B cell (primary cell): Measurements from ENCODE around the gene MRPS26. TPM values are rescaled to one million over a fixed set of nuclear protein-coding genes. Genes with fewer than 3 reads are reported as not detected.

Experiments used
- ATAC-seq: fragments of 200-7000 bp; cut with Tn5 transposase; one replicate; pipeline ENCODE4 v1.10.0; 2021; ENCODE audit warnings: low read depth, mild to moderate bottlenecking, moderate number of reproducible peaks, moderate library complexity
- CTCF ChIA-PET: fragments of 350-600 bp; sonication (Branson Sonifier 250); formaldehyde crosslinking; loops from one replicate; lab custom pipeline; 2021; ENCODE audit warnings: antibody characterized with exemption, inconsistent platforms; lab: Charles Lee
- POLR2A ChIA-PET: fragments of 350-600 bp; sonication (Branson Sonifier 250); formaldehyde crosslinking; loops from one replicate; lab custom pipeline; 2021; ENCODE audit warnings: antibody characterized with exemption; lab: Charles Lee
- DNase-seq: peaks from one replicate; pipeline ENCODE4 v3.0.0; 2013
- H2AFZ ChIP-seq: 2 replicates; pipeline ENCODE4 v1.6.1; 2012; ENCODE audit warnings: mild to moderate bottlenecking, low read depth, low read length; ENCODE audit not compliant: insufficient read depth, poor library complexity, severe bottlenecking
- H3K27ac ChIP-seq, 2 donors: 1 replicate in 1 of 2; 2 replicates in 1 of 2; pipeline ENCODE4 v1.5.1; 2012 to 2013; ENCODE audit warnings: low read length in 2 of 2, mild to moderate bottlenecking in 2 of 2, moderate library complexity in 1 of 2
- H3K27me3 ChIP-seq, 4 experiments: fragments of 200-600 bp in 1 of 4; sonication (generic) in 1 of 4; replicated peaks in 1 of 4; 1 replicate in 2 of 4; 2 replicates in 2 of 4; pipeline versions ENCODE4 v1.6.1 to v1.7.0; 2013 to 2016; ENCODE audit warnings: low read length in 3 of 4, mild to moderate bottlenecking in 2 of 4, mixed read lengths in 1 of 4, moderate library complexity in 1 of 4; ENCODE audit not compliant: insufficient read depth in 4 of 4, control insufficient read depth in 3 of 4; ENCODE audit errors: control extremely low read depth in 1 of 4
- H3K36me3 ChIP-seq, 2 experiments: replicated peaks in 1 of 2; 1 replicate in 1 of 2; 2 replicates in 1 of 2; pipeline versions ENCODE4 v1.6.1 to v1.7.1; 2013; ENCODE audit warnings: low read length in 1 of 2; ENCODE audit not compliant: insufficient read depth in 2 of 2, control insufficient read depth in 1 of 2; ENCODE audit errors: control extremely low read depth in 1 of 2, extremely low read depth in 1 of 2
- H3K4me1 ChIP-seq, 2 donors: fragments of 200-600 bp in 1 of 2; sonication (generic) in 1 of 2; 1 replicate in 1 of 2; 2 replicates in 1 of 2; pipeline versions ENCODE4 v1.5.1 to v1.6.1; 2013 to 2017; ENCODE audit warnings: low read length in 2 of 2; ENCODE audit not compliant: control insufficient read depth in 2 of 2, insufficient read depth in 2 of 2
- H3K4me2 ChIP-seq: replicated peaks from 2 replicates; pipeline ENCODE3; 2012; ENCODE audit warnings: mild to moderate bottlenecking, low read depth, low read length; ENCODE audit not compliant: poor library complexity, severe bottlenecking
- H3K4me3 ChIP-seq, 5 experiments: fragments of 200-600 bp in 1 of 5; sonication (generic) in 1 of 5; 1 replicate in 3 of 5; 2 replicates in 2 of 5; pipeline versions ENCODE4 v1.5.1 to v1.7.0; 2011 to 2016; ENCODE audit warnings: low read length in 4 of 5, mild to moderate bottlenecking in 4 of 5, low read depth in 2 of 5, control low read depth in 1 of 5, moderate library complexity in 1 of 5; ENCODE audit not compliant: insufficient read depth in 1 of 5; ENCODE audit errors: control extremely low read depth in 1 of 5, extremely low read depth in 1 of 5
- H3K79me2 ChIP-seq: fragments of 200-600 bp; sonication (generic); one replicate; pipeline ENCODE4 v1.6.0; 2016; ENCODE audit warnings: low read length; ENCODE audit not compliant: control insufficient read depth, insufficient read depth
- H3K9ac ChIP-seq: fragments of 200-600 bp; sonication (generic); 2 replicates; pipeline ENCODE4 v1.6.1; 2017; ENCODE audit warnings: mild to moderate bottlenecking, low read length, moderate library complexity
- H3K9me3 ChIP-seq, 3 donors: one replicate each; pipeline versions ENCODE4 v1.6.1 to v1.7.1; 2013; ENCODE audit warnings: low read length in 2 of 3; ENCODE audit not compliant: control insufficient read depth in 2 of 3, insufficient read depth in 1 of 3; ENCODE audit errors: control extremely low read depth in 1 of 3
- H4K20me1 ChIP-seq: 2 replicates; pipeline ENCODE4 v1.6.0; 2012; ENCODE audit warnings: mild to moderate bottlenecking, low read length; ENCODE audit not compliant: insufficient read depth, control insufficient read depth, poor library complexity, severe bottlenecking
- H3K27ac Mint-ChIP-seq: one replicate; pipeline ENCODE4 v1.8.0; 2021; ENCODE audit warnings: mixed read lengths
- H3K27me3 Mint-ChIP-seq: one replicate; pipeline ENCODE4 v1.8.0; 2021; ENCODE audit warnings: mixed read lengths
- H3K4me1 Mint-ChIP-seq: one replicate; pipeline ENCODE4 v1.8.0; 2021; ENCODE audit warnings: mixed read lengths
- H3K4me3 Mint-ChIP-seq: one replicate; pipeline ENCODE4 v1.8.0; 2021; ENCODE audit warnings: mixed read lengths
- H3K9me3 Mint-ChIP-seq: one replicate; pipeline ENCODE4 v1.8.0; 2022; ENCODE audit warnings: mixed read lengths; ENCODE audit not compliant: insufficient read depth
- EZH2 ChIP-seq: IDR thresholded peaks from 2 replicates; pipeline ENCODE4 v1.6.1; 2012; ENCODE audit warnings: borderline replicate concordance, low read depth, mild to moderate bottlenecking, moderate library complexity, low read length; ENCODE audit not compliant: insufficient read depth, poor library complexity, severe bottlenecking
- WGBS: methylation state at CpG from one replicate; pipeline ENCODE4 v1.1.5; 2013; ENCODE audit warnings: missing lambda C conversion rate; ENCODE audit not compliant: insufficient coverage; 5-methylcytosine and 5-hydroxymethylcytosine counted together
- intact Hi-C: fragments of 100-400 bp; cut with micrococcal nuclease; formaldehyde crosslinking; loops from one replicate; pipeline ENCODE4 v1.10.0; 2022
- polyA plus RNA-seq: library from polyadenylated mRNA; depleted of rRNA; stranded (reverse); fragments of >200 nt; gene quantifications from 2 replicates; pipeline ENCODE4 v1.2.3, GENCODE V29; 2012
- total RNA-seq, 2 donors: library from RNA; stranded (reverse); fragments of 120-200 nt in 1 of 2; gene quantifications; 1 replicate in 1 of 2; 2 replicates in 1 of 2; pipeline versions ENCODE4 v1.2.3 to v1.2.4, GENCODE V29; 2013 to 2022
- TF ChIP-seq, protein P1 (sequence below): fragments of 200-600 bp; IDR thresholded peaks from one replicate; pipeline ENCODE4 v1.8.0; 2022; ENCODE audit warnings: antibody characterized with exemption, mild to moderate bottlenecking

The MRPS26 gene
- total and polyA plus RNA-seq, 2 donors (not counting 1 experiment from before 2014, with no cell fraction given): 35.9 to 37.5 TPM

DNA sequence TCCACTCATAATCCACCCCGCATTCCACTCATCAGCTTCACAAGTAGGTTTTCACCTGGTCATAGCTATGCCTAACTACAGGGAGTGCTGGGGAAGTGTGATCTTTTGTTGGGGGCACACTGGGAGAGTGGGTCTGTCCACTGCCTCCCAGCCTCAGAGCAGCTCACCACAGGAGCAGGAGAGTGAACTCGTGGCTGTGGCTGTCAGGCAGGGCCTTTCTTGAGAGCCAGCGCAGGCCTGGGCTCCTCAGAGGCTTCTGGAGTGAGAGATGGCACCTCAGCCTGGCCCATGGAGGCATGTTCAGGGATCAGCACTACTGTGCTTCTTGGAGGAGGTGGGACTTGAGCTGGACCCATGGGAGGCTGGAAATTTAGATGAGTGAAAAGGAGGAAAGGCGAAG lies 6.4 kb upstream of the MRPS26 start:
- ChIA-PET CTCF (interaction anchor here (1.3 kb wide), 1 partner anchor 14 kb away, joined by 4 read pairs; no protein-coding TSS in a partner anchor), POLR2A (interaction anchor here (0.6 kb wide), 1 partner anchor 818 kb away, joined by 6 read pairs; no protein-coding TSS in a partner anchor)
- no peaks in the 10 kb centered on the region for H3K27me3 ChIP-seq
- H3K4me2 ChIP-seq: no peak overlapping the region
- TF ChIP-seq, protein P1, sequence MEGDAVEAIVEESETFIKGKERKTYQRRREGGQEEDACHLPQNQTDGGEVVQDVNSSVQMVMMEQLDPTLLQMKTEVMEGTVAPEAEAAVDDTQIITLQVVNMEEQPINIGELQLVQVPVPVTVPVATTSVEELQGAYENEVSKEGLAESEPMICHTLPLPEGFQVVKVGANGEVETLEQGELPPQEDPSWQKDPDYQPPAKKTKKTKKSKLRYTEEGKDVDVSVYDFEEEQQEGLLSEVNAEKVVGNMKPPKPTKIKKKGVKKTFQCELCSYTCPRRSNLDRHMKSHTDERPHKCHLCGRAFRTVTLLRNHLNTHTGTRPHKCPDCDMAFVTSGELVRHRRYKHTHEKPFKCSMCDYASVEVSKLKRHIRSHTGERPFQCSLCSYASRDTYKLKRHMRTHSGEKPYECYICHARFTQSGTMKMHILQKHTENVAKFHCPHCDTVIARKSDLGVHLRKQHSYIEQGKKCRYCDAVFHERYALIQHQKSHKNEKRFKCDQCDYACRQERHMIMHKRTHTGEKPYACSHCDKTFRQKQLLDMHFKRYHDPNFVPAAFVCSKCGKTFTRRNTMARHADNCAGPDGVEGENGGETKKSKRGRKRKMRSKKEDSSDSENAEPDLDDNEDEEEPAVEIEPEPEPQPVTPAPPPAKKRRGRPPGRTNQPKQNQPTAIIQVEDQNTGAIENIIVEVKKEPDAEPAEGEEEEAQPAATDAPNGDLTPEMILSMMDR: no peak
- TF ChIP-seq EZH2: no peak
- no peak overlapping the region for H3K9ac ChIP-seq
- H3K27ac ChIP-seq: no peak overlapping the region
- no peak overlapping the region for H3K4me3 ChIP-seq
- 97% methylated on average over 3 of the region's 4 CpGs for WGBS
- no peaks in the 10 kb centered on the region for H4K20me1 ChIP-seq
- peaks cover 5 to 52% of the 10 kb centered on the region in 2 experiments for H3K36me3 ChIP-seq
- H3K27me3 Mint-ChIP-seq: no peaks in the 10 kb centered on the region
- H2AFZ ChIP-seq: no peak overlapping the region
- H3K9me3 ChIP-seq: no peaks in the 10 kb centered on the region
- DNase-seq (no peak), ATAC-seq (no peak)
- H3K79me2 ChIP-seq: no peaks in the 10 kb centered on the region
- no peak overlapping the region for H3K4me3 Mint-ChIP-seq
- no peak overlapping the region for H3K27ac Mint-ChIP-seq
- H3K4me1 ChIP-seq: no peaks in the 10 kb centered on the region
- intact Hi-C loops: no loop called here
- H3K9me3 Mint-ChIP-seq: no peaks in the 10 kb centered on the region
- no peaks in the 10 kb centered on the region for H3K4me1 Mint-ChIP-seq

DNA sequence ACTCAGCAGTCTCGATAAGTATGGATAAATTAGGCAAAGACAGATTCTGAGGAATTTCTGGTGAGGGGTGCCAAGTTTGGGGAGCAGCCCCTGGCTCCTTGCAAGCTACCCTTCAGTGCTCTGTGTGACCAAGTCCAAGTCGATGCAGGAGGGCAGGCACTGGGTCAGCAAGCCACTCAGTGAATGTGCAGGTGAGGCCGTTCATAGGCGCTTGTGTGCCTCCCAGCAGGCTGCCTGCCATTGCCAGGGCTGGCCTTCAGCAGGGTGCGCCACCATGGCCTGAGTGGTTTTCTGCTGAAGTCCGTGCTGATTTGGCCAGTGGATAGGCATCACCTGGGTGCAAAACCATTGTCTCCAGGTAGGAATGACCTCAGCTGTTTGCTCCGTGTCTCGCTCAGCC lies 5.8 kb upstream of the MRPS26 start:
- Mint-ChIP-seq H3K27ac (no peak overlapping the region), H3K27me3 (no peaks in the 10 kb centered on the region), H3K9me3 (no peaks in the 10 kb centered on the region), H3K4me1 (peaks cover 3% of the 10 kb centered on the region), H3K4me3 (no peak overlapping the region)
- Histone ChIP-seq H4K20me1 (no peaks in the 10 kb centered on the region), H3K4me3 (no peak overlapping the region), H3K4me2 (no peak overlapping the region), H3K36me3 (peaks cover 5 to 46% of the 10 kb centered on the region in 2 experiments), H3K4me1 (peaks cover 1 to 4% of the 10 kb centered on the region in 2 donors), H3K27ac (no peak overlapping the region), H3K79me2 (no peaks in the 10 kb centered on the region), H3K9ac (no peak overlapping the region), H3K9me3 (no peaks in the 10 kb centered on the region), H3K27me3 (no peaks in the 10 kb centered on the region), H2AFZ (no peak overlapping the region)
- intact Hi-C loops: loop anchor here (10.0 kb wide), 2 partner anchors 165 to 435 kb away; partner anchors contain the start of genes ATRN and PTPRA
- ChIA-PET POLR2A (no interaction called here), CTCF (no interaction called here)
- ATAC-seq (no peak), DNase-seq (no peak)
- no peak for TF ChIP-seq EZH2
- TF ChIP-seq, protein P1: no peak
- WGBS: 94% methylated on average over 8 of the region's 8 CpGs
